MV-4-11 (cell line): ENCODE results near the gene SGCD.
A peak's percentile ranks its signal among the peaks of the same experiment; 100 is the strongest.

Experiments used
- DNase-seq: peaks from one replicate; lab custom pipeline; 2025; lab: John Stamatoyannopoulos, UW

SGCD gene

GRCh38 chr5:156361436-156362109, 34.6 kb downstream of the SGCD start:
- DNase-seq: no peak

- no peak for DNase-seq
Observed at GRCh38 chr5:156363861-156364260, 36.9 kb downstream of the SGCD start.

GRCh38 chr5:156366521-156366920, 39.6 kb downstream of the SGCD start:
- DNase-seq: no peak

- no peak for DNase-seq
Observed at GRCh38 chr5:156367597-156367996, 40.6 kb downstream of the SGCD start.

GRCh38 chr5:156375895-156376495, 49.0 kb downstream of the SGCD start:
- no peak for DNase-seq

GRCh38 chr5:156376751-156377150, 49.8 kb downstream of the SGCD start:
- DNase-seq: no peak

GRCh38 chr5:156378159-156378558, 51.2 kb downstream of the SGCD start:
- DNase-seq: no peak

GRCh38 chr5:156379206-156379605, 52.2 kb downstream of the SGCD start:
- no peak for DNase-seq

- no peak for DNase-seq
Observed at GRCh38 chr5:156380848-156381247, 53.9 kb downstream of the SGCD start.

- no peak for DNase-seq
Observed at GRCh38 chr5:156383510-156384265, 56.7 kb downstream of the SGCD start.

- DNase-seq: no peak
Observed at GRCh38 chr5:156385416-156385815, 58.5 kb downstream of the SGCD start.

GRCh38 chr5:156386976-156387375, 60.0 kb downstream of the SGCD start:
- no peak for DNase-seq

GRCh38 chr5:156387391-156387790, 60.4 kb downstream of the SGCD start:
- DNase-seq: no peak

- no peak for DNase-seq
Observed at GRCh38 chr5:156388233-156388632, 61.3 kb downstream of the SGCD start.

GRCh38 chr5:156391139-156391538, 64.2 kb downstream of the SGCD start:
- DNase-seq: peak; percentile 78

GRCh38 chr5:156393980-156394379, 67.0 kb downstream of the SGCD start:
- DNase-seq: no peak

- peak; percentile 39 for DNase-seq
Observed at GRCh38 chr5:156394642-156395305, 67.8 kb downstream of the SGCD start.

GRCh38 chr5:156395306-156395675, 68.3 kb downstream of the SGCD start:
- no peak for DNase-seq

GRCh38 chr5:156396063-156396829, 69.3 kb downstream of the SGCD start:
- DNase-seq: no peak

- no peak for DNase-seq
Observed at GRCh38 chr5:156396830-156397081, 69.8 kb downstream of the SGCD start.

- DNase-seq: no peak
Observed at GRCh38 chr5:156399323-156399722, 72.4 kb downstream of the SGCD start.
